ENCODE measurements around the gene DLK1.

Gene DLK1

DNA sequence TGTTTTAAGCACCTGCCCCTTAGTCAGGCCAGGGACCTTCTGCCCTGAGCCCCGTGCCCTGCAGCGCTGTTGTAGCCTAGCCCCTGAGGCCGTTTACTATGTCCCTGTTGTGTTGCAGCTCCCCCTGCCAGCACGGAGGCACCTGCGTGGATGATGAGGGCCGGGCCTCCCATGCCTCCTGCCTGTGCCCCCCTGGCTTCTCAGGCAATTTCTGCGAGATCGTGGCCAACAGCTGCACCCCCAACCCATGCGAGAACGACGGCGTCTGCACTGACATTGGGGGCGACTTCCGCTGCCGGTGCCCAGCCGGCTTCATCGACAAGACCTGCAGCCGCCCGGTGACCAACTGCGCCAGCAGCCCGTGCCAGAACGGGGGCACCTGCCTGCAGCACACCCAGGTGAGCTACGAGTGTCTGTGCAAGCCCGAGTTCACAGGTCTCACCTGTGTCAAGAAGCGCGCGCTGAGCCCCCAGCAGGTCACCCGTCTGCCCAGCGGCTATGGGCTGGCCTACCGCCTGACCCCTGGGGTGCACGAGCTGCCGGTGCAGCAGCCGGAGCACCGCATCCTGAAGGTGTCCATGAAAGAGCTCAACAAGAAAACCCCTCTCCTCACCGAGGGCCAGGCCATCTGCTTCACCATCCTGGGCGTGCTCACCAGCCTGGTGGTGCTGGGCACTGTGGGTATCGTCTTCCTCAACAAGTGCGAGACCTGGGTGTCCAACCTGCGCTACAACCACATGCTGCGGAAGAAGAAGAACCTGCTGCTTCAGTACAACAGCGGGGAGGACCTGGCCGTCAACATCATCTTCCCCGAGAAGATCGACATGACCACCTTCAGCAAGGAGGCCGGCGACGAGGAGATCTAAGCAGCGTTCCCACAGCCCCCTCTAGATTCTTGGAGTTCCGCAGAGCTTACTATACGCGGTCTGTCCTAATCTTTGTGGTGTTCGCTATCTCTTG lies 7.6 kb downstream of the DLK1 start:
- no peak for DNase-seq

DNA sequence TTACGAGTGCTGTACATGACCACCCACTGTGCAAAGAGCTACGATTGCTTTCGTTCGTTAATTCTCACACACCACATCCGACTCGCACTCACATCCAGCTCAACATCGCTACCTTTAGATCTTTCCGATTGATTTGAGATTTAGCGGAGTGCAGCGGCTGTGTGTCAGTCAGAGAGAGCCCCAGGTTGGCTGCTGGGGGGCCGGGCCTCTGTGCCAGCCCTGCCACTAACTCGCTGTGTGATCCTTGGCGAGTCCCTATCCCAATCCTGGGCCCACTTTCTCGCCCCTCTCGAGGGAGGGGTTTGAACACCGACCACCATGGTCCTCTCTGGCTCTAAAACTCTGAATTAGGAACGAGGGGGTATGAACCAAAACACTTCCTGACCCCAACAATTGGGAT lies 8.6 kb downstream of the DLK1 start:
- DNase-seq: no peak

DNA sequence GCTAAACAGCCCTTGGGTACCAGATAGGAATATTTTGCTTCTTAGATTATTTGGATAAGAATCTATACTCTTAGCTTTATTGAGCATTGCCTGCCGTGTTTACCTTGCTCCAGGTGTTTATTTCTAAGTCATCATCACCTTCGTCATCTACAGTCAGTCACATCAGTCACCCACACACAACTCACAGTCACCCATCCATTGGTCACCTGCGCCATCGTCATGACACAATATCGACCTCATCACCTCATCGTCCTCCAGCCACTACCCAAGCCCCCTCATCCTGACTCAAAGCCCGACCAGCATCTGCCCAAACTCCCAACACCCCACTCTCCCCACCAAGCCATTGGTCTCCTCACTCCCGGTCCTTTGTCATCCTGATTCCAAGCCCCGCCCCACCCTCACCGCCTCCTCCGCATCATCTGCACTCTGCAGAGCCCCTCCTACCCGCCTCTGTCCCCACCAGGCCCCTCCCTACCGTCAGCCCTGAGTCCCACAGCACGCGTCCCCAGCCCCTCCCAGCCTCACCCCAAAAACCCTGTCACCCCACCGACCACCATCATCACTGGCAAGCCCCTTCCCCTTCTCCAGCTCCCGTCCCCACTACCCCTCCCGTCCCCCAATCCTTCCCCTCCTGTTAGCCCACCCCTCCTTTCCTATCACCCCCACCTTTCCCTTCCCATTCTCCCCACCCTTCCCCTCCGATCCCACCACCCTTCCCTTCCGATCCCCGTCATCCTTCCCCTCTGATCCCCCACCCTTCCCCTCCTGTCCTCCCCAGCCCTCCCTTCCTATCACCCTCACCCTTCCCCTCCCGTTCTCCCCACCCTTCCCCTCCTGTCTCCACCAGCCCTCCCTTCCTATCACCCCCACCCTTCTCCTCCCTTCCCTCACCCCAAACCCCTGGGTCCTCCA lies 9.8 kb downstream of the DLK1 start:
- DNase-seq: peak; percentile 40

DNA sequence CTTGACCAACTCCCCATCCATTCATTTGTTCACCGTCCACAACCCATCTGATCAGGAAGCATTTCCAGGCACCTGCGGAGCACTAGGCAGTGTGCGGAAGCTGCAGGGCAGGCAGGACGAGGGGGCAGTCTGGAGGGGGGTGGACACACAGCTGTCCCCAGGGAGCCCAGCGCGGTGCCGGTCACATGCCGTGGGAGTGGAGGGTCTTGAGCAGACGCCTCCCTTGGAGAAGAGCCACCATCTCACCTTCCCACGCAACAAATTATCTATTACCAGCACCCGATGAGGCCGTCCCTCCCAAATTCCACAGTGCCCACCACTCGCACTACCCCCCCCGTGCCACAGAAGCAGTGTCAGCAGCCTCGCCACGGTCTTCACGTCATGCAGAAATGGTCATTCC lies 10.8 kb downstream of the DLK1 start:
- no peak for DNase-seq

DNA sequence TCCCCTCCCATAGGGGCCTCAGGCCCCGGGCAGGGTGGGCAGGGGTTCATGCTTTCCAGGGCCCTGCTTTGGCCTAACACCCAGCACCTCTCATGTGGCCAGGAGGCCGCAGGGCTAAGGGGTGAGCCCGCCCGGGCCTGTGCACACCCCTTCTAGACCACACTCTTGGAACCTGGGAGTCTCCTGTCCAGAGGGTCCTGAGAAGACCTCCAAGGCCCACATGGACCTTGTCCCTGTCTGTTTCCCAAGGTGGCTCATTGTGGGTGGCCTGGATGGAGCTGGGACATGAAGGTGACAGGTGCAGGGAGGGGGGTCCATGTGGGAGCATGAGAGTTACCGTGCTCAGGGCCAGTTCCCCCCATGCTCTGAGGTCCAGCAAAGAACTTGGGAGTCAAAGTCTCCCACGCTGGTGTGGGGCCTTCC lies 11.6 kb downstream of the DLK1 start:
- no peak for DNase-seq

DNA sequence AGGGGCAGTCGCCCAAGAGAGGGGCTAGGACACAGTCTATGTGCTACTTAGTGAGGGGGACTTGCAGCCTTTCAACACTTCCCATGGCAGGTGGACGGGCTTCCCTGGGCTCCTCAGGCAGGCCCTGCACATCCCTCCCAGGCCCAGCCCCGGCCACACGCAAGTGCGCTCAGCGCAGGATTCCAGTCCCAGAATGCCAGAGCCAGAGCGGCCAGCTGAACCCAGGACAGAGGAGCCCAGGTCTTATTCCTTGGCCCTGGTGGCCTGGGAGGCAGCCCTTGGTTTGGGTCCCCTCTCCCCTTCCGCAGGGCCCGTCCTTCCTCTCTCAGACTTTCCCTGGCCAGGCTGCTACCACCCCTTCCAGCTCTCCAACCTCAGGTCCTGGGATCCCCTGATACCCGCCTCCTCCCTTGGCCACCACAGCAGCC lies 12.0 kb downstream of the DLK1 start:
- no peak for DNase-seq

DNA sequence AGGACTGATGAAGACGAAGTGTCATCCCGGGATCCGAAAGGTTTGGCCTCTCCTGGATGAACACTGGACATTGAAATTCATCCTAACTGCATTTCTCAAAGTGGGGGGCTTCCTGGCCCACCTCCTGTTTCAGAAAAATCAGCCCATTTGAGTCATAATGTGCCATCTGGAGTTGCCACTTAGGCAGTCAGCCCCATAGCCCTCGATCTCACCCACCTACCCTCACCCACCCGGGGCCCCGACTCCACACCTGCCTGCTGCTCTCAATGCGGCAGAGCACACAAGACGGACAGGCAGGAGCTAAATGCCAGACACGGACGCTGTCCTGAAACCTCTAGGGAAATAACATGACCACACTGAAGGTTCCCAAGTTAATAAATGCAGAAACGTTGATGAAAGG lies 12.6 kb downstream of the DLK1 start:
- no peak for DNase-seq

DNA sequence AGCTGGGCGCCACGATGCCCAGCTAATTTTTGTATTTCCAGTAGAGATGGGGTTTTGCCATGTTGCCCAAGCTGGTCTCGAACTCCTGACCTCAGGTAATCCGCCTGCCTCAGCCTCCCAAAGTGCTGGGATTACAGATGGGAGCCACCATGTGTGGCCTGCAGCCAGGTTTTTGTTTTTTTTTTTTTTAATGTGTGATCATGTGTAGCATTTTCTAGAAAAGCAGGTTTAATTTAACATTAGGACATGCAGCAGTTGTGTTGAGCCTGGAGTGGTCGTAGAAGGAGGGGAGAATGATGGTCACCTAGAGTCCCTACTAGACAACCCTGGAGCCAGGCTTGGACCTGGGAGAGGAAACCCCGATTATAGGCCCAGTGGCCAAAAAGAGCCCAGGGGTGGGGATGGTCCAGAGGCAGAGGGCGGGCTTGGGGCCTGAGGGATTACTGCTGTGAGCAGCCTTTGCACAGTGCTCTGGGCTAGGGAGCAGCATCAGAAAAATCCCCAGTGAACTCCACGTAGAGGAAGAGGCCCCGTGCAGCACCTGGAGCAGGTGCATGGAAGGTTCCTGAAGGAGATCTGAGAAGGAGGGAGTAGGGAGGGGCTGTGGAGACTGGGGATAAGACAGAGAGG lies 13.6 kb downstream of the DLK1 start:
- no peak for DNase-seq

DNA sequence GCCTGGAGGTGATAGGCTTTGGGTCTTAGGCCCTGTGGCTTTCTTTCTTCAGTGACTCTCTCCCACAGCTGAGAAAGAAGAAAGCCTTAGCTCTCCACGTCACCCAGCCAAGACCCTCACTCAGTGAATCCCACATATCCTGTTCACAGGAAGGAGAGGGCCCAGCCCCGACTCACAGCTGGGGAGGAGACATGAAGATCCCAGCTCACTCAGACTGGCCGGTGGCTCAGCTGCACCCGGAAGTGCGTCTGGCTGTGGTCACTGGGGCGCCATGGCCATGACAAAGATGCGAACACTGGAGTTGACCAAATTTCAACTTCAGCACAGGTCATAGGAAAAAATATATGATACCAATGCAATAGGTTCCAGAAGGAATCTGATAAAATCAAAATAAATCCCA lies 14.2 kb downstream of the DLK1 start:
- no peak for DNase-seq

DNA sequence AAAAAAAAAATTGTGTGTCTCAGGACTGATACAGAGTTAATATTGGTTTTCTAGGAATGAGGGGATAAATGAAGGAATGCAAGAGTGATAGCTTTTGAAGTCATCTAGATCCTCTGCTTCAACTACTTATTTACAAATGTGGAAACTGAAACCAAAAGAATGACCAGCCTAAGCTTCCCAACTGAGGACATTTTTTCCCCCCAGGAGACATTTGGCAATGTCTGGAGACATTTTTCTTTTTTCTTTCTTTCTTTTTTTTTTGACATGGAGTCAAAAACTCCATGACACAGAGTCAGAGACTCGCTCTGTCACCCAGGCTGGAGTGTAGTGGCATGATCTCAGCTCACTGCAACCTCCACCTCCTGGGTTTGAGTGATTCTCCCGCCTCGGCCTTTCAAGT lies 15.3 kb downstream of the DLK1 start:
- DNase-seq: no peak

DNA sequence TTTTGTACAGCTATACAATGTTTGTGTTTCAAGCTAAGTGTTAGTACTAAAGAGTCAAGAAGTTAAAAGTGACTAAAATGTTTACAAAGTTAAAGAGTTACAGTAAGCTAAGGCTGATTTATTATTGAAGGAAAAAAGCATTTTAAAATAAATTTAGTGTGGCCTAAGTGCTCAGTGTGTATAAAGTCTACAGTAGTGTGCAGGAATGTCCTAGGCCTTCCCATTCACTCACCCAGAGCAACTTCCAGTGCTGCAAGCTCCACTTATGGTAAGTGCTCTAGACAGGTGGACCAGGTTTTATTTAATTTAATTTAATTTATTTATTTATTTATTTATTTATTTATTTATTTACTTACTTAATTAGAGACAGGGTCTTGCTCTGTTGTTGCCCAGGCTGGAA lies 19.6 kb downstream of the DLK1 start:
- DNase-seq: no peak

DNA sequence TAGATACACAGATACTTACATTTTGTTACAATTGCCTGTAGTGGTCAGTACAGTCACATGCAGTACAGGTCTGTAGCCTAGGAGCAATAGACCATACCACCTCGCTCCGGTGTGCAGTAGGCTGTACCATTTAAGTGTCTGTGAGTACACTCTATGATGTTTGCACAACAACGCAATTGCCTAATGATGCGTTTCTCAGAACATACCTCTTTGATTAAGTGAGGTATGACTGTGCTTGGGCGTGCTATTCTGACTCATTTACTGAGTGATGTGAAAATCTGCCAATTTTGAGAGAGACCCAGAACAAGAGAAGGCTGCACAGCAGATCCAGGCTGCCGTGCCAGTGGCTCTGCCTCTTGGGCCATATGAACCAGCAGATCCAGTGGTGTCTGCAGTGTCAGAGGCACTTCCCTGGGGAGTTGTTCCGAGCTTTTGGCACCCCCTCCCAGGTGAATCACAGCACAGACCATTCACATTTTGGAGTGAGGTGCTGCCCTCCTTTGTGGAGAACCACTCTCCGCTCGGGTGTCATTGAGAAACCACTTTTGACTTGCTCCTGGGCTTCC lies 20.4 kb downstream of the DLK1 start:
- DNase-seq: peak; percentile 77

DNA sequence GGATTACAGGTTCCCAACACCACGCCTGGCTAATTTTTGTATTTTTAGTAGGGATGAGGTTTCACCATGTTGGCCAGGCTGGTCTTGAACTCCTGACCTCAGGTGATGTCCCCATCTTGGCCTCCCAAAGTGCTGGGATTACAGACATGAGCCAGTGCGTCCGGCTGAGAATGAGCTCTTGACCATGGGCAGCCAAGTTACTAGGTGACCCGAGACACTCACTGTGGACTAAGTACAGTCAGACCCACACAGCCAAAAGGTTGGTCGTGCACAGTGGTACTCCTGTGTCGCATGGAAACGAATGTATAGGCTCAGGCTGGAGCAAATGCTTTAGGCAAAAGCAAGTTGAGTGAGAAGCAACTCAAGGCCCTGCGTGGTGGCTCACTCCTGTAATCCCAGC lies 21.0 kb downstream of the DLK1 start:
- no peak for DNase-seq

DNA sequence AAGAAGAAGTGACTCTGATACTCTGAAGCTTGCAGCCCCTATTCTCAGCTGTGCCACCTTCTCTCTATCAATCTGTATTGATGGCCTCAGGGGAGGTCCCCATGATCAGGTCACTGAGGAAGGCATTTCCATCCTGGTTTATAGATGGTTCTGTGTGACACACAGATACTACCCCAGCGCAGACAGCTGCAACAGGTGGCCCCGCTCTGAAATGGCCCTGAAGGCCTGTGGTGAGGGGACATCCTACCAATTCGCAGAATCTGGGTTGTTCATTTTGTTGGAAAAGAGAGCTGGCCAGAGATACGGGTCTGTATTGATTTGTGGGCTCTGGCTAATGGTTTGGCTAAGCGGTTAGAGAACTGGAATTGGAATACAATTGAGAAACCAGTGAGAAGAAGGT lies 21.7 kb downstream of the DLK1 start:
- no peak for DNase-seq

DNA sequence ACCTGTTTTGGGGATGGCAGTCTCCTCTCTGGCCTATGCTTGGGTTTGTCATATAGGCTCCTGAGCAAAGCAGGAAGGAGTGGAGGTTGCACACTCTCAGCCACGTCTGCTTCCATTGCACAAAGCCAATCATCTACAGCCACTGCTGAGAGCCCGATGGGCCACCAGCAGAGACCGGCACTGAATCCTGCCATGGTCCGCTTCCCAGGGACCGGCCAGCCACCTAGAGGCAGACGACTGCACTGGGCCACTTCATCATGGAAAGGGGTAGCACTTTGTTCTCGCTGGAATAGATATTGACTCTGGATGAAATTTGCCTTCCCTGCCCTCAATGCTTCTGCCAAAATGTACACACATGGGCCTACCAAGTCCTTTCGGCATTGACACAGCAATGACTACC lies 22.3 kb downstream of the DLK1 start:
- no peak for DNase-seq

DNA sequence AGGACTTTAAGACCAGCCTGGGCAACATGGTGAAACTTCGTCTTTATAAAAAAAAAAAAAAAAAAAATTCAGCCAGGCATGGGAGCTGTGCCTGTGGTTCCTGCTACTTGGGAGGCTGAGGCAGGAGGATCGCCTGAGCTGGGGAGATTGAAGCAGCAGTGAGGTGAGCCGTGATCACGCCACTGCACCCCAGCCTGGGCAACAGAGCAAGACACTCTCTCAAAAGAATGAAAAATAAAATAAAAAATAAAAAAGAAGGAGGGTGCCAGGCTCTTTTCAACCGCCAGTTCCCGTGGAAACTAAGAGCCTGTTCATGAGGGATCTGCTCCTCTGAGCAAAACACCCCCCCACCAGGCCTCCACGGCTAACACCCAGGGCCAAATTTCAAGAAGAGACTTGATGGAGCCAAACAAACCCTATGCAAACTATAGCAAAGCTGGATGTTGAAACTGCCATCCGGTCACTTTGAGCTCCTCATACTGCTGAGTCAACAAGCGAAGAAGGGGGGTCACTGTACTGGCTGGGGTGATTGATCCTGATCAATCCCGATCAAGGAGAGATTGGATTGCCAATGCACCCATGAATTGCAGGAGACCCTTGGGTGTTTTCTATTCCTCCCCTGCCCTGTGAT lies 23.4 kb downstream of the DLK1 start:
- no peak for DNase-seq

DNA sequence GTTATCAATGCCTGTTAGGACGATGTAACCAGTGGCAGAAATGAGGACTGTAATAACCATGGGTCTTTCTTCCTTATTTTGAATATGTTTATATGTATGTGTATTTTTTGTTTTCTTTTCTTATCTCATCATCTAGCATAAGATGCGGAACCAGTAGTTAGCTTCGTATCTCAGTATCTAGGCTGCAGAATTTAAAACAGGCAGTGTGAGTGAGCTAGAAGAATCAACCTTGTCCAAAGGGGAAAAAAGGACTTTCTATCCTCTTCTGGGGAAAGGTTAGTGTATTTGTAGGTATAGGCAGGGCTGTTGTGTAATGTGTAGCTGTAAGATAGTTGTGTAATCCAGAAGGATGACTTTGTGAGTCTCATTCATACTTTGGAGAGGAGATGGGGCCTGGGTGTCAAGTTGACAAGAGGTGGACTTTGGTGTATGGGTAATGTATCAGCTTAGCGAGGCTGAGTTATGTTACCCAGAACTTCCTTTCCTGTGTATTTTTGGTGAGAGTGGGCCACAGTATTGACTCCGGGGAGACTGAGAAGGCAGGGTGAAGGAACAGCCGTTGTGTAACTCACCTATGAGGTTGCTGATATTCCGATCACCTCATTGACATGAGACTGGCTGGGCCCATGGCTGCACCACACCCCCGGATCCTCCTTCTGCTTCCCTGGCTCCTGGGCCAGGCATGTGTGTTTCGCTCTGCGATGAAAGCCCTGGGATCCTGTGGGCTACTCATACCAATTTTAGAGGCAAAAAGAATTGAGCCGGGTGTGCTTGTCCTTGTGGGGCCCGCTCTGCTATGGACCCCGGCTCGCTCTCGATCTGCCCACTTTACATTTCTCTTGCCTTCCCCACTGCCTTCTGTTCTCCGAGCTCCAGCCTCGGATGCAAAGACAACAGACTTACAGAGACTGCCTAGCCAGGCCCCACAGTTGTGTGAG lies 24.3 kb downstream of the DLK1 start:
- DNase-seq: no peak

DNA sequence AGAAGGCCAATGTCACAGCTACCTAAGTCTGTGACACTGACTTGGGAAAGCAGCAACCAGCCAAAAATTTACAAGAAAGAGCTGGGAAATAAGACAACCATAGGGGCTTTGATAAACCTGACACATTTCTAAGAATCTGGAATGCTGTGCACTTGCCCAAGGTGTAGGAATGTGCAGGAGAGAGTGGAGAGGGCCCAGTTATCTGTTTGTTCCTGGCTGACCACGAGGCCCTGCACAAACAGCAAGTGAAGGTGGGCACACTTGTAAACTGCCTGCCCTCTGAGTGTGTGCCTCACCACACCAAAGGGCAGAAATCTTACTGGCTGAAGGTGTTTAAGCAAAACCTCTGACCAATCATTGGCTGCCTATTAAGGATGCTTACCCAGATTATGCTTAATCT lies 27.3 kb downstream of the DLK1 start:
- DNase-seq: no peak

DNA sequence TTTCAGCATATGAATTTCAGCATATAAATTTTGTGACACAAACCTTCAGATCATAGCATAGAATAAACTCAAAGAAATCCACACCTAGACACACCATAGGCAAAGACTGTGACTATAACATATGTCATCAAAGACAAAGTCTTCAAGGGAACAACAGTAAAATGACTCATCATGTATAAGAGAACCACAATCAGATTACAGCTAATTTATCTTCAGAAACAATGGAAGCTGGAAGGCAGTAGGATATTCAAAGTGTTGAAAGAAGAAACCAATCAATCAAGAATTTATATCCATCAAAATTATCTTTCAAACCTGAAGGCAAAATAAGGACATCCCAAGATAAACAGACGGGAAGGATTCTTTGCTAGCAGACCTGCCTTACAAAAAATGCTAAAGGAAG lies 29.0 kb downstream of the DLK1 start:
- DNase-seq: no peak

DNA sequence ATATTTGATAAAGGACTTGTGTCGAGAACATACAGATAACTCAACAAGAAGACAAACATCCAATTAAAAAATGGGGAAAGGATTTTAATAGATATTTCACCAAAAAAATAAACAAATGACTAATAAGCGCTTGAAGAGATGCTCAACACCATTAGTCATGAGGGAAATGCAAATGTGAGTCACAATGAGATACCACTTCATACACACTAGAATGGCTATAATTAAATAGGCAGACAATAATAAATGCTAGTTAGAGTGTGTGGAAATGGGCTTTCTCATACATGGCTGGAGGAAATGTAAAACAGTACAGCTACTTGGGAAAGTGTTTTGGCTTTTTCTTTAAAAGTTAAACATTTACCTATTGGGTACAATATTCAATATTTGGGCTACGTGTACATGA lies 34.8 kb downstream of the DLK1 start:
- no peak for DNase-seq

DNA sequence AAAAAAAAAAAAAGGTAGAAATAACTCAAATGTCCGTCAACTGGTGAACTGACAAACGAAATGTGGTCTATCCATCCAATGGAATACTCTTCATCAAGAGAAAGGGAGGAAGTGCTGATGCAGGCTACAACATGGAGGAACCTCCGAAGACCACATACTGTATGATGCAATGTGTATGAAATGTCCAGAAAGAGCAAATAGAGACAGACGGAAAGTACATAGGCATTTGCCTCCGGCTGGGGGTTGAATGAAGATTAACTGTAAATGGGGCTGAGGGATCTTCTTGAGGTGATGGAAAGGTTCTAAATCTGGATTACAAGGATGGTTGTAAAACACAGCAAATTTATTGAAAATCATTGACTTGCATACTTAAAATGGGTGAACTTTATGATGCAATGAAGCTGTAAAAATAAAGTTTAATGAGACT lies 35.4 kb downstream of the DLK1 start:
- DNase-seq: no peak
